ENCODE data around the gene RSRC1. TPM values are rescaled to one million over a fixed set of nuclear protein-coding genes. Genes with fewer than 3 reads are reported as not detected.

Gene RSRC1
- total RNA-seq, 1 experiment from 2014 or later = 49.4 TPM

GRCh38 chr3:158489181-158489580, 379.3 kb downstream of the RSRC1 start:
- ChIA-PET POLR2A (no interaction called here), CTCF (no interaction called here)
- ATAC-seq (no peak), DNase-seq (ENCODE audit: low read depth, low spot score) (no peak)
- intact Hi-C loops (cut with micrococcal nuclease; ENCODE audit: unreplicated experiment) = no loop called here
- Histone ChIP-seq H3K27ac (ENCODE audit: low read length) (no peak overlapping the region), H3K36me3 (ENCODE audit: control insufficient read depth, insufficient read depth, low read length) (no peaks in the 10 kb centered on the region), H3K9me3 (ENCODE audit: control insufficient read depth, insufficient read depth, low read depth, low read length) (no peaks in the 10 kb centered on the region), H3K27me3 (ENCODE audit: control insufficient read depth, insufficient read depth, low read length) (no peaks in the 10 kb centered on the region), H3K4me1 (ENCODE audit: control insufficient read depth, insufficient read depth, low read length) (peaks cover 2% of the 10 kb centered on the region; the same call in 1 of the 2 replicates), H3K4me3 (ENCODE audit: low read depth in 2 of 2, low read length in 2 of 2) (no peak overlapping the region)
- BruUV-seq (replicated peaks) = no TSS peak
- TF ChIP-seq TCF7L2 (IDR thresholded peaks at IDR 0.05; ENCODE audit: low read depth, low read length) = no peak
- in situ Hi-C loops (cut with HindIII; ENCODE audit: low pct_unique_long_range_greater_than_20kb, low sequenced_read_pairs) = no loop called here

- no peaks in the 10 kb centered on the region for H3K9me3 ChIP-seq (ENCODE audit: control insufficient read depth, insufficient read depth, low read depth, low read length)
- no peak for DNase-seq (ENCODE audit: low read depth, low spot score)
- H3K27me3 ChIP-seq (ENCODE audit: control insufficient read depth, insufficient read depth, low read length) = no peaks in the 10 kb centered on the region
- no peak for TF ChIP-seq TCF7L2 (IDR thresholded peaks at IDR 0.05; ENCODE audit: low read depth, low read length)
- TF ChIP-seq CTCF (IDR thresholded peaks at IDR 0.05) = no peak
- intact Hi-C loops (cut with micrococcal nuclease; ENCODE audit: unreplicated experiment) (no loop called here), in situ Hi-C loops (cut with HindIII; ENCODE audit: low pct_unique_long_range_greater_than_20kb, low sequenced_read_pairs) (no loop called here)
- POLR2A ChIA-PET = no interaction called here
- H3K27ac ChIP-seq (ENCODE audit: low read length) = no peak overlapping the region
- no peak overlapping the region for H3K4me3 ChIP-seq (ENCODE audit: low read depth in 2 of 2, low read length in 2 of 2)
- CTCF ChIA-PET = no interaction called here
- no peak for ATAC-seq
- H3K4me1 ChIP-seq (ENCODE audit: control insufficient read depth, insufficient read depth, low read length) = peaks cover 2% of the 10 kb centered on the region; the same call in 1 of the 2 replicates
- H3K36me3 ChIP-seq (ENCODE audit: control insufficient read depth, insufficient read depth, low read length) = no peaks in the 10 kb centered on the region
- BruUV-seq (replicated peaks) = no TSS peak
Observed at GRCh38 chr3:158491968-158492367, 382.1 kb downstream of the RSRC1 start.

- Histone ChIP-seq H3K27me3 (ENCODE audit: control insufficient read depth, insufficient read depth, low read length) (no peaks in the 10 kb centered on the region), H3K4me3 (ENCODE audit: low read depth in 2 of 2, low read length in 2 of 2) (no peak overlapping the region), H3K4me1 (ENCODE audit: control insufficient read depth, insufficient read depth, low read length) (peaks cover 2% of the 10 kb centered on the region; the same call in 1 of the 2 replicates), H3K27ac (ENCODE audit: low read length) (no peak overlapping the region), H3K36me3 (ENCODE audit: control insufficient read depth, insufficient read depth, low read length) (no peaks in the 10 kb centered on the region), H3K9me3 (ENCODE audit: control insufficient read depth, insufficient read depth, low read depth, low read length) (no peaks in the 10 kb centered on the region)
- ChIA-PET POLR2A (no interaction called here), CTCF (no interaction called here)
- no peak for DNase-seq (ENCODE audit: low read depth, low spot score)
- intact Hi-C loops (cut with micrococcal nuclease; ENCODE audit: unreplicated experiment) (no loop called here), in situ Hi-C loops (cut with HindIII; ENCODE audit: low pct_unique_long_range_greater_than_20kb, low sequenced_read_pairs) (no loop called here)
- TF ChIP-seq POLR2AphosphoS5 (IDR thresholded peaks at IDR 0.05; ENCODE audit: low read depth, low read length) = no peak
- no peak for TF ChIP-seq SIN3A (IDR thresholded peaks at IDR 0.05; ENCODE audit: borderline replicate concordance, insufficient read depth, low read depth, low read length)
- no peak for TF ChIP-seq REST (IDR thresholded peaks at IDR 0.05; ENCODE audit: insufficient read depth in 1 of 2, low read depth in 2 of 2, low read length in 1 of 2)
- TF ChIP-seq TCF7L2 (IDR thresholded peaks at IDR 0.05; ENCODE audit: low read depth, low read length) = no peak
- no peak for TF ChIP-seq CTCF (IDR thresholded peaks at IDR 0.05)
- no TSS peak for BruUV-seq (replicated peaks)
- no peak for ATAC-seq
Observed at GRCh38 chr3:158492685-158493084, 382.8 kb downstream of the RSRC1 start.
